SJCRH30 (cell line): ENCODE results near the gene FHIT. TPM values are rescaled to one million over a fixed set of nuclear protein-coding genes. Genes with fewer than 3 reads are reported as not detected.

Experiments
- DNase-seq, 2 experiments: peaks; one replicate each; pipeline ENCODE4 v3.0.0-alpha.2; 2015 to 2020
- H3K27ac ChIP-seq: fragments of 250-450 bp; sonication (Bioruptor Pico); 2 replicates; pipeline ENCODE4 v1.5.1; 2020; ENCODE audit warnings: mild to moderate bottlenecking, moderate library complexity
- H3K27me3 ChIP-seq: fragments of 250-450 bp; sonication (Bioruptor Pico); 2 replicates; pipeline ENCODE4 v1.5.1; 2020; ENCODE audit warnings: mild to moderate bottlenecking, moderate library complexity
- H3K36me3 ChIP-seq: fragments of 250-450 bp; sonication (Bioruptor Pico); 2 replicates; pipeline ENCODE4 v1.5.1; 2020; ENCODE audit warnings: mild to moderate bottlenecking, moderate library complexity
- H3K4me1 ChIP-seq: fragments of 250-450 bp; sonication (Bioruptor Pico); 2 replicates; pipeline ENCODE4 v1.5.1; 2020; ENCODE audit warnings: mild to moderate bottlenecking, moderate library complexity
- H3K4me3 ChIP-seq: fragments of 250-450 bp; sonication (Bioruptor Pico); 2 replicates; pipeline ENCODE4 v1.5.1; 2020; ENCODE audit warnings: mild to moderate bottlenecking, moderate library complexity
- H3K9me3 ChIP-seq: fragments of 250-450 bp; sonication (Bioruptor Pico); replicated peaks from 2 replicates; pipeline ENCODE4 v1.5.1; 2020; ENCODE audit warnings: mild to moderate bottlenecking, moderate library complexity
- total RNA-seq: library from RNA; depleted of rRNA; stranded (reverse); fragments of >200 nt; shearing (Covaris generic); gene quantifications from 2 replicates; pipeline ENCODE4 v1.2.3, GENCODE V29; 2014

The FHIT gene
- total RNA-seq, 1 experiment from 2014 or later, result 2.2 TPM

DNA sequence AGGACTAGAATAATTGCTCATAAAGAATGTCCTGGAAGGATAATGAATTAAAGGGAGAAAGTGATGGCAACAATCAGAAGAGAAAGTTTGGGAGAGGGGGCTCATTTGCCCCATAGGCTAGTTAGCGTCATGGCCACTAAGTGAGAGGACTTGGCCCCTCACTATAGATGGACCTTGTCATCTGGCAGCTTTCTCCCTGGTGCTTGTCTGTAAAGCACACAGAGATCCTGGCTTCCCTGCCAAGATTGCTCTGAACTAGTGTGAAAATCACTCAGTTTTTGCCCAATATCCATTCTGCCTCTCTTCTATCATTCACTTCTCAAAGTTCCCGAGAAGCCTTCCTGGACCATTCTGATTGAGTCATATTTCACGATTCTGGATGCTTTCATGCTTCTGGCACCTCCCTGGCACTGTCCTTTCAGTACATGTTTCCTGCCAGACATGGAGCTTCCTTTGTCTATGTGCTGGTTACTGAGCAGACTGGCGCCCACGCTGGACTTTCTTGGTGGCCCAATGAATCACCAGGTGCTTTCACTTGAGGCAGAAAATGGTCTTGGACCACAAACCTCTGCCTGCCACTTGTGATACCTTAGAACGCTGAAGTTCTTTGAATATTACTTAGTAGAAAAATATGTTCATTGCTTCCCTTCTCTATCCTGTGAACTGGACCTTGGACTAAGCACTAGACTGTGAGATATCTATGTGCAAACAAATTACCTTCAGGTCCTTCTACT is 1491.8 kb downstream of the FHIT start:
- H3K27me3 ChIP-seq, result no peaks in the 10 kb centered on the region
- DNase-seq, result no peak
- no peaks in the 10 kb centered on the region for H3K4me1 ChIP-seq
- H3K4me3 ChIP-seq, result no peak overlapping the region
- H3K9me3 ChIP-seq, result no peaks in the 10 kb centered on the region
- no peak overlapping the region for H3K27ac ChIP-seq
- H3K36me3 ChIP-seq, result no peaks in the 10 kb centered on the region

- no peak for DNase-seq
- Histone ChIP-seq H3K4me1 (no peaks in the 10 kb centered on the region), H3K4me3 (no peak overlapping the region), H3K27ac (no peak overlapping the region), H3K27me3 (no peaks in the 10 kb centered on the region), H3K36me3 (no peaks in the 10 kb centered on the region), H3K9me3 (no peaks in the 10 kb centered on the region)
Measured at GRCh38 chr3:59758672-59759071, 1492.6 kb downstream of the FHIT start.

GRCh38 chr3:59756934-59757333 is 1494.3 kb downstream of the FHIT start:
- no peak for DNase-seq
- Histone ChIP-seq H3K27ac (no peak overlapping the region), H3K36me3 (no peaks in the 10 kb centered on the region), H3K4me3 (no peak overlapping the region), H3K4me1 (no peaks in the 10 kb centered on the region), H3K27me3 (no peaks in the 10 kb centered on the region), H3K9me3 (no peaks in the 10 kb centered on the region)

DNA sequence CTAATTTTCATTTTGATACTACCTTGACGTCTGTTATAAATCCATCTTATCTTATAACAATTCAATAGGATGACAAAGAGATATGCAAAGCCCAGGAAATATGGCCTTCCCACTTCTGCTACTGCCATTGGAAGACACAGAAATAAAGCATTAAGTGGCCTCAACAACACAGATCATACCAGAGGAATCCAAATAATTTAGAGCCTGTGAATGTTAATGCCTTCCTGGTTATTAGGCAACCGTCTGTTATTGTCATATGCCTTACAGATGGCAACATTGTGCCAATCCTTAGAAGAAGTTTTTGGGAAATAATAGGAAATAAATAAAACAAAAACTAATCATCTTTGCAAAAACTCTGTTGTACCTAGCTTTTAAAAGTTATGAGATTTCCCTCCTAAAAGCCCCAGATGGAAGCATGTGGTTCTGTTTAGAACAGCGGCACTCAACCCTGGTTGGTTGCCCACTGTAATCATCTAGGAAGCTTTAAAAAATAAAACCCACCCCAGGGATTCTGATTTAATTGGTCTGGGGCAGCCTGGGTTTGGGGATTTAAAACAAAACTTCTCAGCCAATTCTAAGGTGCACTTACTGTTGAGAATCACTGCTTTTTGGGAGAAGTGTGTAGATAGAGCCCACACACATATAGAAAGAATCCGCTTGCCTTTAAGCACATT is 1496.7 kb downstream of the FHIT start:
- H3K4me1 ChIP-seq, result no peaks in the 10 kb centered on the region
- H3K27me3 ChIP-seq, result no peaks in the 10 kb centered on the region
- H3K27ac ChIP-seq, result no peak overlapping the region
- no peak overlapping the region for H3K4me3 ChIP-seq
- no peaks in the 10 kb centered on the region for H3K9me3 ChIP-seq
- DNase-seq, result no peak
- H3K36me3 ChIP-seq, result no peaks in the 10 kb centered on the region

DNA sequence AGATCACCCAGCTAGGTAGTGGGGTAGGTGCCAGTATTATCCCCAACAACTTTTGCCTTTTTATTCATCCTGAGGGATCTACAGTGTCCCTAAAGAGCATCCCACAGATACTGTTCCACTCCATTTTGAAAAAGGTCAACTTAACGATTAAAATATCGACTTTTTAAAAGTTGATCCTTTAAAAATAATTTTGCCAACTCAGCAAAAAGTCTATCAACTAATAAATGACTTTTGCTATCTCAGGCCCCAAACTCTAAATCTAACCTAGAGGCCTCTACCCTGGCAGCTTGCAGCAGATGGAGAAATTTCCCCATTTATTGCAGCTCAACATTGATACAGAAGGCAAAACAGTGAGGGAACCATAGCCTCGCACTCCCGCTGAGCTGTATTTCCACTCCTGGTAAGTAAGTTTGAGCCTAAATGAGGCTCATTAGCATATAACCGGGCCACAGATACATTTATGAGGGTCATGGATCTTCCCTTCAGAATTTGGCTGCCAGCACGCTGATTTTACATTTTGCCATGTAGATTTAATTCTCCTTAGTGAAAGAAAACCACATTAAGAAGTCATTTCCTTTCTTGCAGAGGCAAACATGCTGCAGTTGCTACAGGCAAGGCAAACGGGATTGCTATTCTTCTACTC is 1497.3 kb downstream of the FHIT start:
- H3K9me3 ChIP-seq, result no peaks in the 10 kb centered on the region
- no peaks in the 10 kb centered on the region for H3K27me3 ChIP-seq
- H3K4me1 ChIP-seq, result no peaks in the 10 kb centered on the region
- H3K36me3 ChIP-seq, result no peaks in the 10 kb centered on the region
- H3K4me3 ChIP-seq, result no peak overlapping the region
- no peak for DNase-seq
- H3K27ac ChIP-seq, result no peak overlapping the region

- H3K4me3 ChIP-seq, result no peak overlapping the region
- H3K9me3 ChIP-seq, result no peaks in the 10 kb centered on the region
- H3K4me1 ChIP-seq, result no peaks in the 10 kb centered on the region
- DNase-seq, result no peak
- no peak overlapping the region for H3K27ac ChIP-seq
- H3K27me3 ChIP-seq, result no peaks in the 10 kb centered on the region
- no peaks in the 10 kb centered on the region for H3K36me3 ChIP-seq
Measured at GRCh38 chr3:59752925-59753324, 1498.3 kb downstream of the FHIT start.

- DNase-seq, result no peak
- Histone ChIP-seq H3K36me3 (no peaks in the 10 kb centered on the region), H3K27me3 (no peaks in the 10 kb centered on the region), H3K4me1 (no peaks in the 10 kb centered on the region), H3K4me3 (no peak overlapping the region), H3K27ac (no peak overlapping the region), H3K9me3 (no peaks in the 10 kb centered on the region)
Measured at GRCh38 chr3:59751606-59752005, 1499.6 kb downstream of the FHIT start.

DNA sequence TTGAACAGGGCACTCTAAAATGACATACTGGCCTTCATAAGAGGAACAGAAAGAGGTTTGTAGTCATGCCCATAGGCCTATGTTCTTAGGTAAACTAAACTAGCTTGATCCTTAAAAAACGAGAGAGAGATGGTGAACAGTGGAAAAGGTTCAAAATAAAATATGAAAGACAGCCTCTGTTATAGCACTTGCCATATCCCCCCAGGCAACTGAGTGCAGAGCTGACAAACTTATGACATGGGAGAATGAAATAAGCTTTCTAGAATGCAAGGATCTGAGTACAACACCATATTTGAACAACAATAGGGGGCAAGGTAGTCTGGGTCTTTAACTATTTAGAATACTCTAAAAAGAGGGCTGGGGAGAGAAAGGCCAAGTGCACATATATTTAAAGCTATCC is 1500.9 kb downstream of the FHIT start:
- Histone ChIP-seq H3K4me1 (no peaks in the 10 kb centered on the region), H3K27ac (no peak overlapping the region), H3K27me3 (no peaks in the 10 kb centered on the region), H3K9me3 (no peaks in the 10 kb centered on the region), H3K36me3 (no peaks in the 10 kb centered on the region), H3K4me3 (no peak overlapping the region)
- DNase-seq, result no peak

GRCh38 chr3:59749291-59749690 is 1502.0 kb downstream of the FHIT start:
- DNase-seq, result no peak
- H3K4me1 ChIP-seq, result no peaks in the 10 kb centered on the region
- H3K9me3 ChIP-seq, result no peaks in the 10 kb centered on the region
- H3K27me3 ChIP-seq, result no peaks in the 10 kb centered on the region
- no peak overlapping the region for H3K4me3 ChIP-seq
- no peak overlapping the region for H3K27ac ChIP-seq
- no peaks in the 10 kb centered on the region for H3K36me3 ChIP-seq

DNA sequence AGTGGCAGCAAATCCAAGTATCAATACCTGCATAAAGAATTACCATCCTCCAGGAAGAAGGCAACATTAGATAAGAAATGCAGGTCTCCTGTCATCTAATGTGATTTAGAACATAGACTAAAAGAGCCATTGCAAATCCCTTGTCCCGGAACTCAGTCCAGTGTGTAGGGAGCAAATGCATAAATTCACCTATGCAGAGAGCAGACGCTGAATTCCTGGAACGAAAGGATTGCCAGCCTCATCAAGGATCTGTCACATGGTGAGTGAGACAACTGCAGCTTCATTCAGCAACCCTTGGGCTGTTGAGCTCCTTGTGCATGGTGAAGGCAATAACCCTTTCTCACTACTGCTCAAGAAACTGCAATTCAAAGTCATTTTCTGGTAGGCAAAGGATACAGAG is 1504.7 kb downstream of the FHIT start:
- DNase-seq, result no peak
- Histone ChIP-seq H3K4me3 (no peak overlapping the region), H3K27me3 (no peaks in the 10 kb centered on the region), H3K4me1 (no peaks in the 10 kb centered on the region), H3K27ac (no peak overlapping the region), H3K36me3 (no peaks in the 10 kb centered on the region), H3K9me3 (no peaks in the 10 kb centered on the region)

DNA sequence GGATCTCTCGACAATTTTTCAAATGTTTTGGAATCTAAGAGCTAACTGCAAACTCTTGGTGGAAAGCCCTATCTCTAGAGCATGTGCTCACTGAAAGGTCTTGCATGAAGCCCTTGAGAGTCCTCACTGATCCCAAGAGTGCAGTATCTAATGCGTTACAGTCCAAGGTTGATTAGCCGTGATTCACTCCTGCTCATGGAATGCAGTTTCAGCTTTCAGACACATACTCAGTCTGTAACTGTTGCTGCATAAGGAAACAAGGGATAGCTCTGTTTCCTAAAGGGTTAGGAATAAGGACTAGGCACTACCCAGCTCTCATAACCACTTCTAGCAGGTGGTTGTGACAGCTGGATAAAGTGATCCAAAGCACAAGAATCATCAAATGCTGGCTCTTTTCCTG is 1514.0 kb downstream of the FHIT start:
- H3K9me3 ChIP-seq, result no peaks in the 10 kb centered on the region
- peak in 1 of 2 experiments; percentile 13 for DNase-seq
- H3K4me1 ChIP-seq, result no peaks in the 10 kb centered on the region

DNA sequence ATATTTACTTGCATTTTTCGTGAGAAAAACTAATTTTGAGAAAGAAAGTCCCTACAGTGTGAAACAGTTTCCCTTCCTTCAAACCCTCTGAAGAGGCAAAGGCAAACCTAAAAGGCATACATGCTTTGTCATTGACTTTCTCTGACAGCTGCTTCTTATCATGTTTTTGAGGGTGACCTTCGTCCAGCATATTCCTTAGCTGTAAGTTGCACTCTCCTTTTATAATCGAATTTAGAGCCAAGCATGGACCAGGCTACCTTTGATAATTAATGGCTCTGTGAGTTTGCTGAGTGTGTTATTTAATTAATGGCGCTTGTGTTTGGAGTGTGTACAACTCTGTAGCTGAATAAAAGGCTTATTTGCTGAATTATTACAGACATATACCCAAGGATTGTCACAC is 1517.2 kb downstream of the FHIT start:
- Histone ChIP-seq H3K4me1 (no peaks in the 10 kb centered on the region), H3K9me3 (no peaks in the 10 kb centered on the region), H3K4me3 (no peak overlapping the region), H3K27me3 (no peaks in the 10 kb centered on the region), H3K36me3 (no peaks in the 10 kb centered on the region), H3K27ac (no peak overlapping the region)
- DNase-seq, result no peak

More for the DNA sequence above, 1514.0 kb downstream of the FHIT start:
- Histone ChIP-seq H3K27me3 (no peaks in the 10 kb centered on the region), H3K27ac (no peak overlapping the region), H3K4me3 (no peak overlapping the region), H3K36me3 (no peaks in the 10 kb centered on the region)

GRCh38 chr3:59733041-59733809 is 1518.0 kb downstream of the FHIT start:
- H3K27ac ChIP-seq, result no peak overlapping the region
- no peaks in the 10 kb centered on the region for H3K36me3 ChIP-seq
- H3K4me1 ChIP-seq, result no peaks in the 10 kb centered on the region
- no peak overlapping the region for H3K4me3 ChIP-seq
- H3K9me3 ChIP-seq, result no peaks in the 10 kb centered on the region
- no peaks in the 10 kb centered on the region for H3K27me3 ChIP-seq
- DNase-seq, result peak; percentile 3 to 26

- H3K4me1 ChIP-seq, result no peaks in the 10 kb centered on the region
- H3K4me3 ChIP-seq, result no peak overlapping the region
- H3K27me3 ChIP-seq, result no peaks in the 10 kb centered on the region
- H3K36me3 ChIP-seq, result no peaks in the 10 kb centered on the region
- no peak overlapping the region for H3K27ac ChIP-seq
- no peak for DNase-seq
- H3K9me3 ChIP-seq, result no peaks in the 10 kb centered on the region
Measured at GRCh38 chr3:59731943-59732342, 1519.3 kb downstream of the FHIT start.

- Histone ChIP-seq H3K36me3 (no peaks in the 10 kb centered on the region), H3K27ac (no peak overlapping the region), H3K4me3 (no peak overlapping the region), H3K9me3 (no peaks in the 10 kb centered on the region), H3K4me1 (no peaks in the 10 kb centered on the region), H3K27me3 (no peaks in the 10 kb centered on the region)
- no peak for DNase-seq
Measured at GRCh38 chr3:59730591-59730990, 1520.7 kb downstream of the FHIT start.
